Endodermal cell (in vitro differentiated cells): ENCODE data around the gene BPNT1. TPM values are rescaled to one million over a fixed set of nuclear protein-coding genes. Genes with fewer than 3 reads are reported as not detected.

Source experiments
- DNase-seq: peaks from one replicate; pipeline ENCODE4 v3.0.0-alpha.2; 2017
- H3K27ac ChIP-seq: 2 replicates; pipeline ENCODE4 v1.5.1; 2013; ENCODE audit warnings: mild to moderate bottlenecking, low read depth, low read length, moderate library complexity
- H3K27me3 ChIP-seq: 2 replicates; pipeline ENCODE4 v1.6.1; 2013; ENCODE audit warnings: mild to moderate bottlenecking, low read length, moderate library complexity; ENCODE audit not compliant: insufficient read depth, control insufficient read depth, poor library complexity, severe bottlenecking
- H3K36me3 ChIP-seq: 2 replicates; pipeline ENCODE4 v1.7.0; 2013; ENCODE audit warnings: mild to moderate bottlenecking, low read length, moderate library complexity; ENCODE audit not compliant: control insufficient read depth, insufficient read depth
- H3K4me1 ChIP-seq: one replicate; pipeline ENCODE4 v1.7.0; 2013; ENCODE audit warnings: low read length; ENCODE audit not compliant: control insufficient read depth, insufficient read depth
- H3K4me3 ChIP-seq: 2 replicates; pipeline ENCODE4 v1.5.1; 2013; ENCODE audit warnings: mild to moderate bottlenecking, low read length, moderate library complexity
- H3K9ac ChIP-seq: 2 replicates; pipeline ENCODE4 v1.6.1; 2013; ENCODE audit warnings: mild to moderate bottlenecking, low read length, moderate library complexity; ENCODE audit not compliant: poor library complexity, severe bottlenecking; ENCODE audit errors: extremely low read depth
- H3K9me3 ChIP-seq: 2 replicates; pipeline ENCODE4 v1.6.1; 2013; ENCODE audit warnings: mild to moderate bottlenecking, low read length, moderate library complexity; ENCODE audit not compliant: control insufficient read depth
- H3K27ac Mint-ChIP-seq: 2 replicates; pipeline ENCODE4 v1.8.0; 2020; ENCODE audit warnings: mixed read lengths
- H3K27me3 Mint-ChIP-seq: 2 replicates; pipeline ENCODE4 v1.8.0; 2021; ENCODE audit warnings: mild to moderate bottlenecking, mixed read lengths; ENCODE audit not compliant: insufficient read depth
- H3K36me3 Mint-ChIP-seq: 2 replicates; pipeline ENCODE4 v1.8.0; 2020; ENCODE audit warnings: low read depth, mixed read lengths
- H3K4me1 Mint-ChIP-seq: 2 replicates; pipeline ENCODE4 v1.8.0; 2020; ENCODE audit warnings: mixed read lengths
- H3K4me3 Mint-ChIP-seq: 2 replicates; pipeline ENCODE4 v1.8.0; 2020; ENCODE audit warnings: mild to moderate bottlenecking, moderate library complexity, mixed read lengths
- H3K9me3 Mint-ChIP-seq: 2 replicates; pipeline ENCODE4 v1.8.0; 2020; ENCODE audit warnings: mild to moderate bottlenecking, mixed read lengths
- CTCF ChIP-seq: fragments of 200-600 bp; sonication (generic); conservative IDR thresholded peaks from 2 replicates; pipeline ENCODE4 v1.5.0; 2021; ENCODE audit warnings: antibody characterized with exemption, mild to moderate bottlenecking
- WGBS, 2 experiments: methylation state at CpG; one replicate each; pipeline versions ENCODE4 v1.1.5 to v1.1.7; 2013; ENCODE audit warnings: missing lambda C conversion rate in 2 of 2, mixed read lengths in 1 of 2; ENCODE audit not compliant: insufficient coverage in 1 of 2, insufficient read length in 1 of 2; 5-methylcytosine and 5-hydroxymethylcytosine counted together
- total RNA-seq, 2 donors: library from RNA; stranded (reverse); fragmentation: NEBNext Ultra II Directional in 1 of 2; extraction: Animal tissue kit (Norgen Biotek cat#: 25700) in 1 of 2; gene quantifications; 2 replicates in 1 of 2; 3 replicates in 1 of 2; pipeline ENCODE4 v1.2.1, GENCODE V29; 2021

The BPNT1 gene
- total RNA-seq, 2 donors from 2014 or later = 13.1 to 15.6 TPM

- Mint-ChIP-seq H3K27me3 (no peaks in the 10 kb centered on the region), H3K9me3 (no peaks in the 10 kb centered on the region), H3K4me3 (no peak overlapping the region), H3K4me1 (no peaks in the 10 kb centered on the region), H3K27ac (no peak overlapping the region), H3K36me3 (peaks cover 70% of the 10 kb centered on the region)
- H3K4me1 ChIP-seq = no peaks in the 10 kb centered on the region
- no peak overlapping the region for H3K4me3 ChIP-seq
- no peak for DNase-seq
- 94% methylated on average over 1 to 2 of the region's 2 CpGs for WGBS, 2 experiments
- H3K36me3 ChIP-seq = peaks cover 66% of the 10 kb centered on the region
- no peak overlapping the region for H3K9ac ChIP-seq
- no peak overlapping the region for H3K27ac ChIP-seq
- H3K9me3 ChIP-seq = no peaks in the 10 kb centered on the region
- no peaks in the 10 kb centered on the region for H3K27me3 ChIP-seq
- no peak for TF ChIP-seq CTCF
Measured at GRCh38 chr1:220135755-220136154, 46.2 kb upstream of the BPNT1 start.

DNA sequence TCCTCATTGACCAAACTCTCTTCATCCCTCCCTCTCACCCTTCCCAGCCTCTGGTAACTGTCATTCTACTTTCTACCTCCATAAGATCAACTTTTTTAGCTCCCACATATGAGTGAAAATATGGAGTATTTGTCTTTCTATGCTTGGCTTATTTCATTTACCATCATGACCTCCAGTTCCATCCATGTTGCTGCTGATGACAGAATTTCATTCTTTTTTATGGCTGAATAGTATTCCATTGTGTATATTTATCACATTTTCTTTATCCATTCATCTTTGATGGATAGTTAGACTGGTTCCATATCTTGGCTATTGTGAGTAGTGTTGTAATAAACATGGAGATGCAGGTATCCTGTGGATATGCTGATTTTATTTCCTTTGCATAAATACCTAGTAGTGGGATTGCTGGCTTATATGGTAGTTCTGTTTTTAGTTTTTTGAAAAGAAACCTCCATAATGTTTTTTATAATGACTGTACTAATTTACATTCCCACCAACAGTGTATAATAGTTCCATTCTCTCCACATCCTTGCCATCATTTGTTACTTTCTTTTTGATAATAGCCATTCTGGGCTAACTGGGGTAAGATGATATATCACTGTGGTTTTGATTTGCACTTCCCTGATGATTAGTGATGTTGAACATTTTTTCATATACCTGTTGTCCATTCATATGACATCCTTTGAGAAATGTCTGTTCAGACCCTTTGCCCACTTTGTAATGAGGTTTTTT lies 40.1 kb upstream of the BPNT1 start:
- Histone ChIP-seq H3K27ac (no peak overlapping the region), H3K9ac (no peak overlapping the region), H3K27me3 (no peaks in the 10 kb centered on the region), H3K36me3 (peaks cover 55% of the 10 kb centered on the region), H3K4me1 (no peaks in the 10 kb centered on the region), H3K9me3 (no peaks in the 10 kb centered on the region), H3K4me3 (no peak overlapping the region)
- TF ChIP-seq CTCF = no peak
- H3K27ac Mint-ChIP-seq = no peak overlapping the region
- H3K4me3 Mint-ChIP-seq = no peak overlapping the region
- peaks cover 69% of the 10 kb centered on the region for H3K36me3 Mint-ChIP-seq
- H3K27me3 Mint-ChIP-seq = no peaks in the 10 kb centered on the region
- H3K4me1 Mint-ChIP-seq = peaks cover 2% of the 10 kb centered on the region
- no peaks in the 10 kb centered on the region for H3K9me3 Mint-ChIP-seq
- DNase-seq = no peak

DNA sequence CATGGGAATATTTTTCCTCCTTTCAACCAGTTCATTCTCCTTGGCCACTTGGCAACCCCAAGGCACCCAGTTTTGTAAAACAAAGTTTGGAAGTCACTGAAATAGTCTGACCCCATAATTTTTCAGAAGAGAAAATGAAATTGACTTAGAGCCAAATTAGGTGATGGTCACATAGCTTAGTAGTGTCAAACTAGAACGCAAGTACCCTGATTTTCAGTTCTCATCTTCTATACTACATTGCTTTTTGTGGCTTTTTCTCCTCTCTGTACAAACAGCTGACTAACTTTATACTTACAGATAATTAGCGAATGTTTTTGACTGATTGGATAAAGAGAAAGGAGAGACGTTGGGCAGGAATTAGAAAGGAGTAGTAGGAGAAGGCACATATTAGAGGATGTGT lies 37.5 kb upstream of the BPNT1 start:
- peaks cover 48% of the 10 kb centered on the region for H3K36me3 ChIP-seq
- H3K4me3 ChIP-seq = no peak overlapping the region
- peaks cover 7% of the 10 kb centered on the region for H3K4me1 Mint-ChIP-seq
- TF ChIP-seq CTCF = no peak
- H3K9ac ChIP-seq = no peak overlapping the region
- no peak overlapping the region for H3K27ac ChIP-seq
- no peak overlapping the region for H3K4me3 Mint-ChIP-seq
- H3K27ac Mint-ChIP-seq = no peak overlapping the region
- no peaks in the 10 kb centered on the region for H3K27me3 Mint-ChIP-seq
- H3K36me3 Mint-ChIP-seq = peaks cover 46% of the 10 kb centered on the region
- 89 to 100% methylated on average over 2 to 3 of the region's 3 CpGs for WGBS, 2 experiments
- DNase-seq = no peak
- H3K4me1 ChIP-seq = no peaks in the 10 kb centered on the region
- no peaks in the 10 kb centered on the region for H3K9me3 ChIP-seq
- no peaks in the 10 kb centered on the region for H3K27me3 ChIP-seq
- H3K9me3 Mint-ChIP-seq = no peaks in the 10 kb centered on the region
